A673 (cell line): ENCODE results near the gene TTLL10. TPM values are rescaled to one million over a fixed set of nuclear protein-coding genes. Genes with fewer than 3 reads are reported as not detected.

ENCODE experiments used
- BruUV-seq: library from RNA; stranded (reverse); fragments of 400-500 nt; replicated peaks from 2 replicates; lab custom pipeline; 2021; lab: Mats Ljungman, UMichigan
- CTCF ChIA-PET: fragments of 300-600 bp; sonication (Branson Sonifier 250); formaldehyde crosslinking; loops from one replicate; lab custom pipeline; 2022; ENCODE audit warnings: antibody characterized with exemption; lab: Charles Lee
- POLR2A ChIA-PET: fragments of 300-600 bp; sonication (Branson Sonifier 250); formaldehyde crosslinking; loops from one replicate; lab custom pipeline; 2022; ENCODE audit warnings: antibody characterized with exemption; ENCODE audit not compliant: low non-redundant PET; lab: Charles Lee
- DNase-seq: peaks from one replicate; pipeline ENCODE4 v3.0.0-alpha.2; 2015; ENCODE audit warnings: low spot score
- H3K27ac ChIP-seq: fragments of 200-600 bp; sonication (generic); 2 replicates; pipeline ENCODE4 v1.5.1; 2016; ENCODE audit warnings: mixed run types, low read depth, mild to moderate bottlenecking, mixed read lengths, antibody characterized with exemption, low read length; ENCODE audit not compliant: poor library complexity, severe bottlenecking
- H3K27me3 ChIP-seq: fragments of 200-600 bp; sonication (generic); replicated peaks from 2 replicates; pipeline ENCODE4 v1.6.1; 2017; ENCODE audit warnings: mixed run types, low read depth, mild to moderate bottlenecking, mixed read lengths, antibody characterized with exemption, low read length; ENCODE audit not compliant: insufficient read depth, poor library complexity
- H3K36me3 ChIP-seq: fragments of 200-600 bp; sonication (generic); 2 replicates; pipeline ENCODE4 v1.6.1; 2016; ENCODE audit warnings: mixed run types, mild to moderate bottlenecking, mixed read lengths, antibody characterized with exemption, low read length; ENCODE audit not compliant: insufficient read depth, poor library complexity, severe bottlenecking
- H3K4me1 ChIP-seq: fragments of 200-600 bp; sonication (generic); 2 replicates; pipeline ENCODE4 v1.6.1; 2017; ENCODE audit warnings: mixed run types, mild to moderate bottlenecking, mixed read lengths, antibody characterized with exemption, low read length; ENCODE audit not compliant: insufficient read depth, poor library complexity, severe bottlenecking
- H3K4me3 ChIP-seq: fragments of 200-600 bp; sonication (generic); 2 replicates; pipeline ENCODE4 v1.5.1; 2016; ENCODE audit warnings: low read depth, mixed run types, mild to moderate bottlenecking, mixed read lengths, low read length; ENCODE audit not compliant: poor library complexity, severe bottlenecking
- H3K9me3 ChIP-seq: fragments of 200-600 bp; sonication (generic); 2 replicates; pipeline ENCODE4 v1.6.1; 2016; ENCODE audit warnings: mixed run types, low read depth, mild to moderate bottlenecking, mixed read lengths, antibody characterized with exemption, low read length; ENCODE audit not compliant: poor library complexity, severe bottlenecking
- EZH2 ChIP-seq: fragments of 200-600 bp; sonication (generic); IDR thresholded peaks from 2 replicates; pipeline ENCODE4 v1.6.1; 2017; ENCODE audit warnings: borderline replicate concordance, low read depth, mild to moderate bottlenecking, mixed read lengths, antibody characterized with exemption, low read length; ENCODE audit not compliant: poor library complexity, severe bottlenecking
- intact Hi-C: fragments of 100-400 bp; cut with micrococcal nuclease; formaldehyde crosslinking; loops from one replicate; pipeline ENCODE4 v1.10.0; 2022; ENCODE audit not compliant: unreplicated experiment
- total RNA-seq: library from RNA; stranded (reverse); gene quantifications from 2 replicates; pipeline ENCODE4 v1.2.3, GENCODE V29; 2021
- TF ChIP-seq, protein P1 (sequence below): fragments of 300-800, 200-600 bp; sonication (generic); conservative IDR thresholded peaks from 2 replicates; pipeline ENCODE4 v1.5.1; 2017; ENCODE audit warnings: low read depth, mild to moderate bottlenecking, antibody characterized with exemption, low read length, moderate library complexity, mixed read lengths

The TTLL10 gene
- total RNA-seq, 1 experiment from 2014 or later = not detected

DNA sequence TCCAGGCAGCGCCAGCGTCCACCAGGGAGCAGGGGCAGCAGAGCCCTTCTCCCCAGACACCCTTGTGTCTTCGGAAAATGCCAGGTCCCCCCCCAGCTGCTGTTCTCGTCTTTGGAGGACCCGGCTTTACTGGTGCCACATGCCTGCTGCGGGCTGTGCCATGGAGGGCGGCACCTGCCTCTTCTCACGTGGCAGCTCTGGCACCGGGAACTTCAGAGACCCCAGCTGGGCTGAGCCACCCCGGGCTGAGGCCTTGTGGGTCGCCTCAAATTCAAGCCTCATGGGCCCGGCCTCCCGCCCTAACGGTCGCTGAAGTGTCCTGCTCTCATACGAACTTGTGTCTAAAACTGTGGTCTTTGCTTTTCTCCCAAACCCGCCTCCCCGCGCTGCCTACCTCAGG is 30.8 kb upstream of the TTLL10 start:
- Histone ChIP-seq H3K27ac (no peak overlapping the region), H3K4me3 (no peak overlapping the region), H3K27me3 (no peaks in the 10 kb centered on the region), H3K9me3 (no peaks in the 10 kb centered on the region), H3K4me1 (no peaks in the 10 kb centered on the region), H3K36me3 (no peaks in the 10 kb centered on the region)
- POLR2A ChIA-PET = no interaction called here
- intact Hi-C loops = no loop called here
- DNase-seq = no peak
- no TSS peak for BruUV-seq
- CTCF ChIA-PET = no interaction called here
- TF ChIP-seq EZH2 = no peak
- TF ChIP-seq, protein P1, sequence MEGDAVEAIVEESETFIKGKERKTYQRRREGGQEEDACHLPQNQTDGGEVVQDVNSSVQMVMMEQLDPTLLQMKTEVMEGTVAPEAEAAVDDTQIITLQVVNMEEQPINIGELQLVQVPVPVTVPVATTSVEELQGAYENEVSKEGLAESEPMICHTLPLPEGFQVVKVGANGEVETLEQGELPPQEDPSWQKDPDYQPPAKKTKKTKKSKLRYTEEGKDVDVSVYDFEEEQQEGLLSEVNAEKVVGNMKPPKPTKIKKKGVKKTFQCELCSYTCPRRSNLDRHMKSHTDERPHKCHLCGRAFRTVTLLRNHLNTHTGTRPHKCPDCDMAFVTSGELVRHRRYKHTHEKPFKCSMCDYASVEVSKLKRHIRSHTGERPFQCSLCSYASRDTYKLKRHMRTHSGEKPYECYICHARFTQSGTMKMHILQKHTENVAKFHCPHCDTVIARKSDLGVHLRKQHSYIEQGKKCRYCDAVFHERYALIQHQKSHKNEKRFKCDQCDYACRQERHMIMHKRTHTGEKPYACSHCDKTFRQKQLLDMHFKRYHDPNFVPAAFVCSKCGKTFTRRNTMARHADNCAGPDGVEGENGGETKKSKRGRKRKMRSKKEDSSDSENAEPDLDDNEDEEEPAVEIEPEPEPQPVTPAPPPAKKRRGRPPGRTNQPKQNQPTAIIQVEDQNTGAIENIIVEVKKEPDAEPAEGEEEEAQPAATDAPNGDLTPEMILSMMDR = no peak

GRCh38 chr1:1143636-1144035 is 30.0 kb upstream of the TTLL10 start:
- BruUV-seq = no TSS peak
- DNase-seq = no peak
- H3K27me3 ChIP-seq = no peaks in the 10 kb centered on the region
- H3K36me3 ChIP-seq = no peaks in the 10 kb centered on the region
- ChIA-PET POLR2A (no interaction called here), CTCF (no interaction called here)
- no peaks in the 10 kb centered on the region for H3K9me3 ChIP-seq
- H3K27ac ChIP-seq = no peak overlapping the region
- no peak overlapping the region for H3K4me3 ChIP-seq
- TF ChIP-seq EZH2 = no peak
- TF ChIP-seq, protein P1 = no peak
- intact Hi-C loops = no loop called here
- no peaks in the 10 kb centered on the region for H3K4me1 ChIP-seq

- BruUV-seq = no TSS peak
- Histone ChIP-seq H3K4me3 (no peak overlapping the region), H3K27me3 (no peaks in the 10 kb centered on the region), H3K27ac (peak overlapping the region; percentile 42), H3K4me1 (no peaks in the 10 kb centered on the region), H3K9me3 (no peaks in the 10 kb centered on the region), H3K36me3 (no peaks in the 10 kb centered on the region)
- DNase-seq = no peak
- intact Hi-C loops = no loop called here
- POLR2A ChIA-PET = no interaction called here
- CTCF ChIA-PET = no interaction called here
- no peak for TF ChIP-seq EZH2
- TF ChIP-seq, protein P1 = no peak
Measured at GRCh38 chr1:1144122-1144842, 29.4 kb upstream of the TTLL10 start.
